Stimulated activated CD8-positive, alpha-beta memory T cell treated with anti-CD3 and anti-CD28 coated beads, Interleukin-2, amount 100 ng/mL, for 48 hours (primary cell): ENCODE results near the gene DGCR6L.
"Not testable (repeated sequence)": the region's sequence is repeated elsewhere in the genome, so short reads cannot be mapped to it uniquely, and the experiment has no call there.

Experiments used
- DNase-seq, 2 donors: peaks; one replicate each; pipeline ENCODE4 v3.0.0-alpha.2; 2020; ENCODE audit warnings: low read depth in 2 of 2

The DGCR6L gene

GRCh38 chr22:20308806-20309650 lies 10.8 kb downstream of the DGCR6L start:
- not testable (repeated sequence) for DNase-seq

GRCh38 chr22:20307448-20308447 lies 12.1 kb downstream of the DGCR6L start:
- not testable (repeated sequence) for DNase-seq

- DNase-seq: not testable (repeated sequence)
Observed at GRCh38 chr22:20306646-20307447, 13.0 kb downstream of the DGCR6L start.

GRCh38 chr22:20305894-20306645 lies 13.8 kb downstream of the DGCR6L start:
- DNase-seq: no peak

- DNase-seq: not testable (repeated sequence)
Observed at GRCh38 chr22:20305230-20305893, 14.5 kb downstream of the DGCR6L start.

- no peak for DNase-seq
Observed at GRCh38 chr22:20304646-20305045, 15.2 kb downstream of the DGCR6L start.

GRCh38 chr22:20303229-20303534 lies 16.7 kb downstream of the DGCR6L start:
- not testable (repeated sequence) for DNase-seq

GRCh38 chr22:20302438-20303228 lies 17.2 kb downstream of the DGCR6L start:
- DNase-seq: no peak

GRCh38 chr22:20299746-20300136 lies 20.1 kb downstream of the DGCR6L start:
- no peak for DNase-seq

GRCh38 chr22:20298803-20299745 lies 20.8 kb downstream of the DGCR6L start:
- peak; percentile 87 to 90 for DNase-seq

GRCh38 chr22:20298110-20298802 lies 21.6 kb downstream of the DGCR6L start:
- DNase-seq: no peak

GRCh38 chr22:20297414-20298109 lies 22.3 kb downstream of the DGCR6L start:
- no peak for DNase-seq

GRCh38 chr22:20296598-20296997 lies 23.3 kb downstream of the DGCR6L start:
- no peak for DNase-seq

GRCh38 chr22:20295262-20296064 lies 24.4 kb downstream of the DGCR6L start:
- DNase-seq: no peak

- DNase-seq: no peak
Observed at GRCh38 chr22:20292673-20293232, 27.1 kb downstream of the DGCR6L start.

GRCh38 chr22:20292108-20292507 lies 27.8 kb downstream of the DGCR6L start:
- DNase-seq: no peak
